ENCODE measurements around the gene NOTO.

Gene NOTO

GRCh38 chr2:73197579-73197978, 4.8 kb upstream of the NOTO start:
- TF ChIP-seq, protein P1, sequence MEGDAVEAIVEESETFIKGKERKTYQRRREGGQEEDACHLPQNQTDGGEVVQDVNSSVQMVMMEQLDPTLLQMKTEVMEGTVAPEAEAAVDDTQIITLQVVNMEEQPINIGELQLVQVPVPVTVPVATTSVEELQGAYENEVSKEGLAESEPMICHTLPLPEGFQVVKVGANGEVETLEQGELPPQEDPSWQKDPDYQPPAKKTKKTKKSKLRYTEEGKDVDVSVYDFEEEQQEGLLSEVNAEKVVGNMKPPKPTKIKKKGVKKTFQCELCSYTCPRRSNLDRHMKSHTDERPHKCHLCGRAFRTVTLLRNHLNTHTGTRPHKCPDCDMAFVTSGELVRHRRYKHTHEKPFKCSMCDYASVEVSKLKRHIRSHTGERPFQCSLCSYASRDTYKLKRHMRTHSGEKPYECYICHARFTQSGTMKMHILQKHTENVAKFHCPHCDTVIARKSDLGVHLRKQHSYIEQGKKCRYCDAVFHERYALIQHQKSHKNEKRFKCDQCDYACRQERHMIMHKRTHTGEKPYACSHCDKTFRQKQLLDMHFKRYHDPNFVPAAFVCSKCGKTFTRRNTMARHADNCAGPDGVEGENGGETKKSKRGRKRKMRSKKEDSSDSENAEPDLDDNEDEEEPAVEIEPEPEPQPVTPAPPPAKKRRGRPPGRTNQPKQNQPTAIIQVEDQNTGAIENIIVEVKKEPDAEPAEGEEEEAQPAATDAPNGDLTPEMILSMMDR (IDR thresholded peaks at IDR 0.05), result no peak

- TF ChIP-seq, protein P1 (IDR thresholded peaks at IDR 0.05), result no peak
These were observed 794 bp downstream of the NOTO start for GRCh38 chr2:73203055-73203681.

DNA sequence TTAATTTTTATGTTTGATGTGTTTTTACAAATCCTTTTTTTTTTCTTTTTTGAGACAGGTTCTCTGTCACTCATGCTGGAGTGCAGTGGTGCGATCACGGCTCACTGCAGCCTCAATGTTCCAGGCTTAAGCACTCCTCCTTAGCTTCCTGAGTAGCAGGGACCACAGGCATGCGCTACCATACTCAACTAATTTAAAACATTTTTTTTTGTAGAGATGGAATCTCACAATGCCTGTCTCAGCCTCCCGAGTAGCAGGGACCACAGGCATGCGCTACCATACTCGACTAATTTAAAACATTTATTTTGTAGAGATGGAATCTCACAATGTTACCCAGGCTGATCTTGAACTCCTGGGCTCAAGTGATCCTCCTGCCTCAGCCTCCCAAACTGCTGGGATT, 3.2 kb downstream of the NOTO start:
- TF ChIP-seq, protein P1 (IDR thresholded peaks at IDR 0.05), result no peak

- TF ChIP-seq, protein P1 (IDR thresholded peaks at IDR 0.05), result no peak
These were observed 5.9 kb downstream of the NOTO start for GRCh38 chr2:73208258-73208657.

DNA sequence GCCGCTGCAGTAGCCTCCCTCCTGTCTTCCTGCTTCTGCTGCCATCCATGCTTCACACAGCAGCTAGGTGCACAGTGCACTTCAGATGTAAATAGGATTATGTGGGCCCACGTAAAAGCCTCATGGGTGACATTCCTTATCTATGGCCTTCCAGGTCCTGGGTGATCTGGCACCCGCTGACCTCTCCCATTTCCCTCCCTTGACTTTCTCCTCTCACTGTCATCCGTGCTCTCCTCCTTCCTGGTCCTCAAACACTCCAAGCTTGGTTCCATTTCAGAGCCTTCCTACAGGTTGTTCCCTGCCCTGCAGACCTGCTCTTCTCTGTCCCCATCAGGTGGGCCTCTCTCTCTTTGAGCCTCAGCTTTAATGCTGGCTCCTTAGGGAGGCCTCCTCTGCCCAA, 7.6 kb downstream of the NOTO start:
- TF ChIP-seq, protein P1 (IDR thresholded peaks at IDR 0.05), result no peak

GRCh38 chr2:73210696-73211095, 8.3 kb downstream of the NOTO start:
- TF ChIP-seq, protein P1 (IDR thresholded peaks at IDR 0.05), result no peak

DNA sequence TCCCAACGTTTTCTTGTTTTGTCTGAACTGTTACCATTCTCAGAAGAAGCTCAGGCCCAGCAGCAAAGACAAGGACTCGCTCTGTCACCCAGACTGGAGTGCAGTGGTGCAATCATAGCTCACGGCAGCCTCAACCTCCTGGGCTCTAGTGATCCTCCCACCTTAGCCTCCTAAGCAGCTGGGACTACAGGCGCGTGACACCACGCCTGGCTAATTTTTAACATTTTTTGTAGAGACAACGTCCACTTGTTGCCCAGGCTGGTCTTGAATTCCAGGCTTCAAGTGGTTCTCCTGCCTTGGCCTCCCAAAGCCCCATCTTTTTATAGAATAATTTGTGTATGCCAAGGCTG, 9.7 kb downstream of the NOTO start:
- TF ChIP-seq, protein P1 (IDR thresholded peaks at IDR 0.05), result no peak

All from LNCAP (cell line).